ENCODE measurements around the gene DAPK2. TPM values are rescaled to one million over a fixed set of nuclear protein-coding genes. Genes with fewer than 3 reads are reported as not detected.

DAPK2 gene
- total and polyA plus RNA-seq, 2 of the 4 experiments (the other 2 are of a cell fraction) = 0.34 to 0.36 TPM

- H4K5ac ChIP-seq (ENCODE audit: low read depth, low read length) = no peak overlapping the region; the same call in 1 of the 2 replicates
- H2BK5ac ChIP-seq (ENCODE audit: low read depth, low read length, poor library complexity, severe bottlenecking) = no peak overlapping the region
- peaks cover 6% of the 10 kb centered on the region; the same call in 1 of the 2 replicates for H3K4me1 ChIP-seq (ENCODE audit: control insufficient read depth, insufficient read depth, low read length)
- H3K27me3 ChIP-seq (ENCODE audit: control insufficient read depth, insufficient read depth, low read length) = no peaks in the 10 kb centered on the region
- H3K4me3 ChIP-seq (ENCODE audit: insufficient read depth, low read depth, low read length) = no peak overlapping the region
- no peak overlapping the region for H3K4me2 ChIP-seq (ENCODE audit: low read depth, low read length)
- ATAC-seq (ENCODE audit: low read depth) = peak; percentile 64
- no peak overlapping the region for H2BK20ac ChIP-seq (ENCODE audit: low read depth, low read length)
- 49% methylated on average over 3 of the region's 17 CpGs; no CpG with 5 or more reads in 1 of the 2 experiments for WGBS, 2 experiments (ENCODE audit: extremely low coverage in 2 of 2, insufficient read length in 1 of 2)
- intact Hi-C loops (cut with micrococcal nuclease) = no loop called here
- H2AK9ac ChIP-seq (replicated peaks; ENCODE audit: low read depth, low read length, poor library complexity) = no peak overlapping the region
- H3K27ac ChIP-seq (ENCODE audit: insufficient read depth, low read length) = peak overlapping the region; percentile 32; the same call in 1 of the 2 replicates
- no peak overlapping the region for H3K4ac ChIP-seq (ENCODE audit: low read depth, low read length)
- TF ChIP-seq RCOR1 (IDR thresholded peaks at IDR 0.05; ENCODE audit: insufficient replicate concordance, low read length) = no peak
- TF ChIP-seq CEBPB (IDR thresholded peaks at IDR 0.05; ENCODE audit: low read depth, low read length) = no peak
- TF ChIP-seq CTCF (conservative IDR thresholded peaks at IDR 0.05; ENCODE audit: low read depth, low read length) = no peak
- no peak for TF ChIP-seq NFE2L2 (IDR thresholded peaks at IDR 0.05; ENCODE audit: low read depth, low read length)
- TF ChIP-seq BHLHE40 (IDR thresholded peaks at IDR 0.05; ENCODE audit: low read depth, low read length) = no peak
- no peak for TF ChIP-seq ELK1 (IDR thresholded peaks at IDR 0.05; ENCODE audit: borderline replicate concordance, low read depth, low read length)
- no peak for TF ChIP-seq MAZ (IDR thresholded peaks at IDR 0.05; ENCODE audit: borderline replicate concordance, low read depth, low read length)
- no peak for TF ChIP-seq USF2 (IDR thresholded peaks at IDR 0.05; ENCODE audit: low read depth, low read length)
- TF ChIP-seq RFX5 (IDR thresholded peaks at IDR 0.05; ENCODE audit: low read depth, low read length) = no peak
- no peak for TF ChIP-seq RAD21 (IDR thresholded peaks at IDR 0.05; ENCODE audit: low read length)
- no peak for TF ChIP-seq MAFK (IDR thresholded peaks at IDR 0.05; ENCODE audit: low read depth, low read length)
- no peak for TF ChIP-seq POLR2A (IDR thresholded peaks at IDR 0.05; ENCODE audit: low read depth, low read length)
- TF ChIP-seq SMC3 (IDR thresholded peaks at IDR 0.05; ENCODE audit: low read depth, low read length) = no peak
- TF ChIP-seq MXI1 (IDR thresholded peaks at IDR 0.05; ENCODE audit: borderline replicate concordance, low read depth, low read length) = no peak
- H3K9me3 ChIP-seq (ENCODE audit: control insufficient read depth, insufficient read depth, low read length) = no peaks in the 10 kb centered on the region
- H3K36me3 ChIP-seq (ENCODE audit: control insufficient read depth, insufficient read depth, low read length) = no peaks in the 10 kb centered on the region
- no peak overlapping the region for H2AFZ ChIP-seq (replicated peaks; ENCODE audit: low read length, poor library complexity)
- no peak overlapping the region for H4K91ac ChIP-seq (ENCODE audit: insufficient read depth, low read depth, low read length)
- dilution Hi-C loops (cut with HindIII; ENCODE audit: low sequenced_read_pairs, unreplicated experiment) = no loop called here
- in situ Hi-C loops (cut with MboI; ENCODE audit: low sequenced_read_pairs) = no loop called here
- no peaks in the 10 kb centered on the region; the same call in none of the 2 replicates for H3K9me1 ChIP-seq (ENCODE audit: insufficient read depth, low read length)
- H3K18ac ChIP-seq (ENCODE audit: low read depth, low read length) = no peak overlapping the region; the same call in 1 of the 2 replicates
- H3K9ac ChIP-seq (ENCODE audit: low read depth, low read length) = no peak overlapping the region
- no peak overlapping the region for H3K14ac ChIP-seq (replicated peaks; ENCODE audit: low read depth, low read length)
- H4K8ac ChIP-seq (ENCODE audit: low read depth in 2 of 2, low read length in 2 of 2) = no peak overlapping the region
- no peak overlapping the region for H2BK120ac ChIP-seq (ENCODE audit: low read depth, low read length)
- no peaks in the 10 kb centered on the region for H3K79me1 ChIP-seq (ENCODE audit: low read depth in 1 of 2, low read length in 2 of 2)
- no peak overlapping the region for H3K56ac ChIP-seq (ENCODE audit: extremely low read depth, insufficient read depth, low read length)
- H3K23ac ChIP-seq (ENCODE audit: low read depth, low read length) = no peak overlapping the region
- no peaks in the 10 kb centered on the region; the same call in 1 of the 2 replicates for H4K20me1 ChIP-seq (ENCODE audit: insufficient read depth, low read length)
- CTCF ChIA-PET = interaction anchor here (1.4 kb wide), 1 partner anchor 40 kb away, joined by 3 read pairs; no protein-coding TSS in a partner anchor
- H2BK15ac ChIP-seq (ENCODE audit: low read depth, low read length) = no peak overlapping the region
- peak; percentile 12 for DNase-seq
- POLR2A ChIA-PET (ENCODE audit: unreplicated experiment) = no interaction called here
- no TSS peak for BruUV-seq (replicated peaks)
- no peak overlapping the region for H2AK5ac ChIP-seq (ENCODE audit: low read depth, low read length)
Observed at GRCh38 chr15:63985221-63986184, 60.8 kb downstream of the DAPK2 start.
